A549 (cell line): ENCODE data around the gene PHIP. TPM values are rescaled to one million over a fixed set of nuclear protein-coding genes. Genes with fewer than 3 reads are reported as not detected.
"Not testable (repeated sequence)": the region's sequence is repeated elsewhere in the genome, so short reads cannot be mapped to it uniquely, and the experiment has no call there.

Source experiments
- ATAC-seq, 2 experiments: fragments of 200-7000 bp in 1 of 2; fragments of >200 bp in 1 of 2; cut with Nextera tagmentation in 1 of 2; cut with Tn5 transposase in 1 of 2; 3 replicates each; pipeline versions ENCODE4 v1.8.0 to v1.9.1; 2018 to 2020; ENCODE audit warnings: mild to moderate bottlenecking in 1 of 2, moderate library complexity in 1 of 2
- CTCF ChIA-PET: fragments of 300-600 bp; sonication (Branson Sonifier 250); formaldehyde crosslinking; extraction: SDS; loops from one replicate; lab custom pipeline; 2021; ENCODE audit warnings: antibody characterized with exemption, inconsistent platforms; lab: Yijun Ruan, JAX
- POLR2A ChIA-PET: fragments of 350-600 bp; formaldehyde crosslinking; extraction: SDS; loops from one replicate; lab custom pipeline; 2021; ENCODE audit warnings: antibody characterized with exemption, inconsistent platforms; lab: Yijun Ruan, JAX
- DNase-seq, 2 experiments: peaks; one replicate each; pipeline versions ENCODE4 v3.0.0 to v3.0.0-alpha.2; 2011 to 2016; ENCODE audit warnings: low read depth in 1 of 2, low spot score in 1 of 2
- FAIRE-seq: peaks from 2 replicates; lab custom pipeline; 2011; peaks lifted over from hg19 to GRCh38; lab: Jason Lieb, UNC
- H3K27ac ChIP-seq, 2 experiments: fragments of >200 bp; sonication (Bioruptor Twin); formaldehyde crosslinking; 3 replicates each; pipeline ENCODE4 v1.5.1; 2016 to 2017
- H3K4me1 ChIP-seq: fragments of >200 bp; sonication (Bioruptor Twin); formaldehyde crosslinking; 3 replicates; pipeline ENCODE4 v1.6.1; 2016
- H3K4me2 ChIP-seq: fragments of >200 bp; sonication (Bioruptor Twin); formaldehyde crosslinking; 3 replicates; pipeline ENCODE4 v1.6.1; 2016
- H3K4me3 ChIP-seq: fragments of >200 bp; sonication (Bioruptor Twin); formaldehyde crosslinking; 3 replicates; pipeline ENCODE4 v1.5.1; 2016
- H3K9me3 ChIP-seq: fragments of >200 bp; sonication (Bioruptor Twin); formaldehyde crosslinking; 3 replicates; pipeline ENCODE4 v1.6.1; 2016
- WGBS: methylation state at CpG from one replicate; pipeline ENCODE4 v1.1.6; 2017; ENCODE audit errors: missing lambda C conversion rate; 5-methylcytosine and 5-hydroxymethylcytosine counted together
- polyA plus RNA-seq, 4 experiments: library from polyadenylated mRNA; depleted of rRNA in 3 of 4; stranded (reverse); fragments of >200 nt; fragmentation: RNase III in 1 of 4; extraction: RNeasy Plus Mini Kit Qiagen cat#74134 plus additional on column Dnase treatment in 1 of 4; gene quantifications; 2 replicates in 3 of 4; 3 replicates in 1 of 4; pipeline ENCODE4 v1.2.3, GENCODE V29; 2011 to 2017

The PHIP gene
- polyA plus RNA-seq, 2 of the 4 experiments (the other 2 are of a cell fraction), result 7.2 to 14.9 TPM

DNA sequence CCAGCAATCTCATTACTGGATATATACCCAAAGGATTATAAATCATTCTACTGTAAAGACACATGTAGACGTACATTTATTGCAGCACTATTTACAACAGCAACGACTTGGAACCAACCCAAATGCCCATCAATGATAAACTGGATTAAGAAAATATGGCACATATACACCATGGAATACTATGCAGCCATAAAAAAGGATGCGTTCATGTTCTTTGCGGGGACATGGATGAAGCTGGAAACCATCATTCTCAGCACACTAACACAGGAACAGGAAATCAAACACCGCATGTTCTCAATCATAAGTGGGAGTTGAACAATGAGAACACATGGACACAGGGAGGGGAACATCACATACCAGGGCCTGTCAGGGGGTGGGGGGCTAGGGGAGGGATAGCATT lies 188.2 kb downstream of the PHIP start:
- H3K4me1 ChIP-seq, DNase-seq, H3K4me2 ChIP-seq, H3K4me3 ChIP-seq, ATAC-seq, FAIRE-seq, H3K9me3 ChIP-seq, CTCF ChIA-PET, H3K27ac ChIP-seq: not testable (repeated sequence)
- WGBS, result 85% methylated on average over 5 of the region's 5 CpGs
- POLR2A ChIA-PET, result interaction anchor here (0.6 kb wide), 1 partner anchor 67 kb away, joined by 3 read pairs; no protein-coding TSS in a partner anchor

Other genes with a start within 250 kb of the PHIP start
- 2.3 and 2.6 TPM in 2 replicates for gene IRAK1BP1, start 210.7 kb downstream of the PHIP start, polyA plus RNA-seq (2011; rRNA removed)
- gene IRAK1BP1, start 210.7 kb downstream of the PHIP start, polyA plus RNA-seq (2017; fragmentation: RNase III; extraction: RNeasy Plus Mini Kit Qiagen cat#74134 plus additional on column Dnase treatment), result 0.92 to 1.0 TPM (median 0.97 TPM) in 3 replicates
- gene HMGN3, start 156.4 kb upstream of the PHIP start, polyA plus RNA-seq (2011; rRNA removed), result 62.8 and 102 TPM in 2 replicates
- gene HMGN3, start 156.4 kb upstream of the PHIP start, polyA plus RNA-seq (2017; fragmentation: RNase III; extraction: RNeasy Plus Mini Kit Qiagen cat#74134 plus additional on column Dnase treatment), result 93.1 to 96.3 TPM (median 94.2 TPM) in 3 replicates